Adrenal gland (tissue), 5 donors: ENCODE results near the gene TMSB10.

Source experiments
- POLR2A ChIP-seq, 2 donors: fragments of 450-650 bp; IDR thresholded peaks; one replicate each; pipeline ENCODE4 v1.6.1; 2017; ENCODE audit warnings: antibody characterized with exemption in 2 of 2, mild to moderate bottlenecking in 2 of 2, moderate library complexity in 1 of 2
- TF ChIP-seq, protein P1 (sequence below), 6 experiments: fragments of 450-650 bp in 4 of 6; fragments of 200-600 bp in 2 of 6; sonication (generic) in 1 of 6; IDR thresholded peaks; 1 replicate in 5 of 6; 2 replicates in 1 of 6; pipeline versions ENCODE4 v1.5.1 to v1.8.0; 2016 to 2021; ENCODE audit warnings: antibody characterized with exemption in 6 of 6, mild to moderate bottlenecking in 2 of 6, moderate library complexity in 1 of 6
- donor health status: DM: no; HTN: no; CAD: no.

DNA sequence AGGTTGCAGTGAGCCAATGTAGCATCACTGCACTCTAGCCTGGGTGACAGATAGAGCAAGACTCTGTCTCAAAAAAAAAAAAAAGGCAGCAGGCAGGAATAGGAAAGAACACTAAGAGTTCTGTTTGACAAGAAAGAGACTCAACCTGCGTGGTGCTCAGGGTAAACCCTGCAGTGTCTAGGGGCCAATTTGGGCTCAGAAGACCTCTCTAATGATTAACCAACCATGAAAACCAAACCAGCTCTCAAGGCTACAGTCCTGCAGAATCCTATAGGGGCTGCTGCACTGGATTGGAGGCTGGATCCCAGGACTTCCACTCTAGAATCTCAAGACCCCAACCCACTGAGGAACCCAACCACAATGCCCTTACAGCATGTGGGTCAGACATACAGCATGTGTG is 27.0 kb upstream of the TMSB10 start:
- TF ChIP-seq, protein P1, sequence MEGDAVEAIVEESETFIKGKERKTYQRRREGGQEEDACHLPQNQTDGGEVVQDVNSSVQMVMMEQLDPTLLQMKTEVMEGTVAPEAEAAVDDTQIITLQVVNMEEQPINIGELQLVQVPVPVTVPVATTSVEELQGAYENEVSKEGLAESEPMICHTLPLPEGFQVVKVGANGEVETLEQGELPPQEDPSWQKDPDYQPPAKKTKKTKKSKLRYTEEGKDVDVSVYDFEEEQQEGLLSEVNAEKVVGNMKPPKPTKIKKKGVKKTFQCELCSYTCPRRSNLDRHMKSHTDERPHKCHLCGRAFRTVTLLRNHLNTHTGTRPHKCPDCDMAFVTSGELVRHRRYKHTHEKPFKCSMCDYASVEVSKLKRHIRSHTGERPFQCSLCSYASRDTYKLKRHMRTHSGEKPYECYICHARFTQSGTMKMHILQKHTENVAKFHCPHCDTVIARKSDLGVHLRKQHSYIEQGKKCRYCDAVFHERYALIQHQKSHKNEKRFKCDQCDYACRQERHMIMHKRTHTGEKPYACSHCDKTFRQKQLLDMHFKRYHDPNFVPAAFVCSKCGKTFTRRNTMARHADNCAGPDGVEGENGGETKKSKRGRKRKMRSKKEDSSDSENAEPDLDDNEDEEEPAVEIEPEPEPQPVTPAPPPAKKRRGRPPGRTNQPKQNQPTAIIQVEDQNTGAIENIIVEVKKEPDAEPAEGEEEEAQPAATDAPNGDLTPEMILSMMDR (IDR thresholded peaks at IDR 0.05), result no peak
- no peak for TF ChIP-seq POLR2A (IDR thresholded peaks at IDR 0.05)
